ENCODE data around the gene PPT1. TPM values are rescaled to one million over a fixed set of nuclear protein-coding genes. Genes with fewer than 3 reads are reported as not detected.

Gene PPT1
- total RNA-seq, 1 experiment from 2014 or later = 57.8 TPM

DNA sequence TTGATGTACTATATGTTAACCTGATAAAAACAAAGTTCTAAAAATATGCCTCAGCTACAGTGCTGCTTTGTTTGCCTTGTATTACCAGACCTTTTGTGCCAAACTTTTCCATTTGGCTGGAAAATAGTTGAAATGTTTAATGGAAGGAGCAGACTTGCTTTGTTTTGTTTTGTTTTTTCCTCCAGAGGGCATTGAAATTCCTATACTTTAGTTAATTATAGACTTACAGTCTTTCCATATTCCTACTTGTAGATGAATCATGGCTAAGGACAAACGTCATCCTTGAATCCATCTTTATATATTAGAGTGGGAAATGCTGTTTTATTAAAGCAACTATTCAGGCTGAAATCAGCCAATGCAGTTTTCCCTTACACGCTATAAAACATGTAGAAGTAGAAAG lies 49.8 kb downstream of the PPT1 start:
- TF ChIP-seq, protein P1, sequence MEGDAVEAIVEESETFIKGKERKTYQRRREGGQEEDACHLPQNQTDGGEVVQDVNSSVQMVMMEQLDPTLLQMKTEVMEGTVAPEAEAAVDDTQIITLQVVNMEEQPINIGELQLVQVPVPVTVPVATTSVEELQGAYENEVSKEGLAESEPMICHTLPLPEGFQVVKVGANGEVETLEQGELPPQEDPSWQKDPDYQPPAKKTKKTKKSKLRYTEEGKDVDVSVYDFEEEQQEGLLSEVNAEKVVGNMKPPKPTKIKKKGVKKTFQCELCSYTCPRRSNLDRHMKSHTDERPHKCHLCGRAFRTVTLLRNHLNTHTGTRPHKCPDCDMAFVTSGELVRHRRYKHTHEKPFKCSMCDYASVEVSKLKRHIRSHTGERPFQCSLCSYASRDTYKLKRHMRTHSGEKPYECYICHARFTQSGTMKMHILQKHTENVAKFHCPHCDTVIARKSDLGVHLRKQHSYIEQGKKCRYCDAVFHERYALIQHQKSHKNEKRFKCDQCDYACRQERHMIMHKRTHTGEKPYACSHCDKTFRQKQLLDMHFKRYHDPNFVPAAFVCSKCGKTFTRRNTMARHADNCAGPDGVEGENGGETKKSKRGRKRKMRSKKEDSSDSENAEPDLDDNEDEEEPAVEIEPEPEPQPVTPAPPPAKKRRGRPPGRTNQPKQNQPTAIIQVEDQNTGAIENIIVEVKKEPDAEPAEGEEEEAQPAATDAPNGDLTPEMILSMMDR (IDR thresholded peaks at IDR 0.05; ENCODE audit: unreplicated experiment) = no peak
- Mint-ChIP-seq H3K9me3 (ENCODE audit: low read depth, unreplicated experiment) (no peaks in the 10 kb centered on the region), H3K36me3 (ENCODE audit: insufficient read depth, unreplicated experiment) (peaks cover 40% of the 10 kb centered on the region), H3K27me3 (ENCODE audit: unreplicated experiment) (no peaks in the 10 kb centered on the region), H3K27ac (ENCODE audit: unreplicated experiment) (no peak overlapping the region), H3K4me1 (ENCODE audit: low read depth, unreplicated experiment) (peaks cover 10% of the 10 kb centered on the region), H3K4me3 (ENCODE audit: low read depth, unreplicated experiment) (no peak overlapping the region)
- CTCF ChIA-PET = no interaction called here
- DNase-seq = no peak
- intact Hi-C loops (cut with micrococcal nuclease; ENCODE audit: unreplicated experiment) = no loop called here
- no TSS peak for BruUV-seq (replicated peaks)

DNA sequence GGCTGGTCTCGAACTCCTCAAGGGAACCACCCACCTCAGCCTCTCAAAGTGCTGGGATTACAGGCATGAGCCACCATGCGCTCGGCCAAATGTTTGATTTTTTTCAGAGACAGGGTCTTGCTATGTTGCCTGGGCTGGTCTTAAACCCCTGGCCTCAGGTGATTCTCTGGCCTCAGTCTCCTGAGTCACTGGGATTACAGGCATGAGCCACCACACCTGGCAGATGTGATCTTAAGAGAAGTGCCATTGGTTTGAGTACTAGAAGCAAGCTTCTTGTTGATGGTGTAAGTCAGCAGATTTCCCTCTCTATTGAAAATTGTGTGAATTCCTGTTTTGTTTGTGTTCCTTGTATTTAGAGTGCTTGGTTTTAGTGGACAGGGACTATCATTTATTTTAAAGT lies 51.3 kb downstream of the PPT1 start:
- BruUV-seq (replicated peaks) = no TSS peak
- peaks cover 51% of the 10 kb centered on the region for H3K36me3 Mint-ChIP-seq (ENCODE audit: insufficient read depth, unreplicated experiment)
- intact Hi-C loops (cut with micrococcal nuclease; ENCODE audit: unreplicated experiment) = no loop called here
- H3K27me3 Mint-ChIP-seq (ENCODE audit: unreplicated experiment) = no peaks in the 10 kb centered on the region
- H3K9me3 Mint-ChIP-seq (ENCODE audit: low read depth, unreplicated experiment) = no peaks in the 10 kb centered on the region
- peaks cover 20% of the 10 kb centered on the region for H3K4me1 Mint-ChIP-seq (ENCODE audit: low read depth, unreplicated experiment)
- no peak overlapping the region for H3K27ac Mint-ChIP-seq (ENCODE audit: unreplicated experiment)
- TF ChIP-seq, protein P1 (IDR thresholded peaks at IDR 0.05; ENCODE audit: unreplicated experiment) = no peak
- no peak overlapping the region for H3K4me3 Mint-ChIP-seq (ENCODE audit: low read depth, unreplicated experiment)
- CTCF ChIA-PET = no interaction called here
- no peak for DNase-seq

DNA sequence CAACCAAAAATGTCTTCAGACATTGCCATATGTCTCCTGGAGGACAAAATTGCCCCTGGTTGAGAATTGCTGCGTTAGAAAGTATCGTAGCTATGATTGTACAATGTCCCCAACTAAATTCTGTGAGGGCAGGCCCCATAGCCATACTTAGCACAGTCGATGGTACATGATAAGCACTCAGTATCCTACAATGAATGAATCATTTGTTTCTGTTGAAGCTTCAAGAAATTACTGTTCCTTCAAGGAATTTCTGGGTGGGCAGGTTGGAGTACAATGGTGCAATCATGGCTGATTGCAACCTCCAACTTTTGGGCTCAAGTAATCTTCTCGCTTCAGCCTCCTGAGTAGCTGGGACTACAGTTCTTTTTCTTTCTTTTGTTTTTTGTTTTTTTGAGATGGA lies 51.9 kb downstream of the PPT1 start:
- Mint-ChIP-seq H3K27me3 (ENCODE audit: unreplicated experiment) (no peaks in the 10 kb centered on the region), H3K4me1 (ENCODE audit: low read depth, unreplicated experiment) (peaks cover 20% of the 10 kb centered on the region), H3K9me3 (ENCODE audit: low read depth, unreplicated experiment) (no peaks in the 10 kb centered on the region), H3K36me3 (ENCODE audit: insufficient read depth, unreplicated experiment) (peaks cover 54% of the 10 kb centered on the region), H3K4me3 (ENCODE audit: low read depth, unreplicated experiment) (no peak overlapping the region), H3K27ac (ENCODE audit: unreplicated experiment) (no peak overlapping the region)
- intact Hi-C loops (cut with micrococcal nuclease; ENCODE audit: unreplicated experiment) = no loop called here
- DNase-seq = no peak
- CTCF ChIA-PET = interaction anchor here (0.7 kb wide), 1 partner anchor 27 kb away, joined by 4 read pairs; no protein-coding TSS in a partner anchor
- TF ChIP-seq, protein P1 (IDR thresholded peaks at IDR 0.05; ENCODE audit: unreplicated experiment) = no peak
- BruUV-seq (replicated peaks) = no TSS peak

DNA sequence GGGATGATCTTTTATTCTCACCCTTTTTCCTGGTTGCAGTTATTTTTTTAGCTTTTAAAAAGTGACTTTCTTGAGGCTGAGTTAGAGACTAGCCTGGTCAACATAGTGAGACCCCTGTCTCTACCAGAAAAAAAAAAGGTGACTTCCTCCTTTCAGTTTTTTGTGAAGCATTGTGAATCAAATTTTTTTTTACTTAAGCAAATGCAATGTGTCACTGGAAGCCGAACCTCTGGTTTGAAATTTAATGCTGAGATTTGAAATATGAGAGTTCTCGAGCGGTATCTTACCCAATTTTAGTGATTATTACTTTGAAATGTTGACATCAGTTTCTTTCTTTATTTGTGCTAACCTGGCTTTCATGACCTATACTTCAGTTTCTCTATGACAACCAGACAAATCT lies 52.9 kb downstream of the PPT1 start:
- no TSS peak for BruUV-seq (replicated peaks)
- Mint-ChIP-seq H3K9me3 (ENCODE audit: low read depth, unreplicated experiment) (no peaks in the 10 kb centered on the region), H3K27me3 (ENCODE audit: unreplicated experiment) (no peaks in the 10 kb centered on the region), H3K36me3 (ENCODE audit: insufficient read depth, unreplicated experiment) (peaks cover 60% of the 10 kb centered on the region), H3K4me3 (ENCODE audit: low read depth, unreplicated experiment) (no peak overlapping the region), H3K27ac (ENCODE audit: unreplicated experiment) (no peak overlapping the region), H3K4me1 (ENCODE audit: low read depth, unreplicated experiment) (peaks cover 21% of the 10 kb centered on the region)
- intact Hi-C loops (cut with micrococcal nuclease; ENCODE audit: unreplicated experiment) = no loop called here
- DNase-seq = no peak
- TF ChIP-seq, protein P1 (IDR thresholded peaks at IDR 0.05; ENCODE audit: unreplicated experiment) = no peak
- CTCF ChIA-PET = no interaction called here
